H9 (cell line): ENCODE measurements around the gene CPB1. TPM values are rescaled to one million over a fixed set of nuclear protein-coding genes. Genes with fewer than 3 reads are reported as not detected.

Source experiments
- DNase-seq: peaks from one replicate; pipeline ENCODE4 v3.0.0-alpha.2; 2017
- H2AFZ ChIP-seq: one replicate; pipeline ENCODE4 v1.6.1; 2013; ENCODE audit warnings: mild to moderate bottlenecking, low read length, control low read depth, moderate library complexity
- H2AK5ac ChIP-seq: 2 replicates; pipeline ENCODE4 v1.6.1; 2013; ENCODE audit warnings: low read length, control low read depth, mixed read lengths; ENCODE audit not compliant: insufficient read length
- H2BK120ac ChIP-seq: one replicate; pipeline ENCODE4 v1.6.1; 2013; ENCODE audit warnings: low read depth, mild to moderate bottlenecking, low read length, control low read depth, inconsistent platforms; ENCODE audit not compliant: poor library complexity, severe bottlenecking
- H2BK12ac ChIP-seq: 2 replicates; pipeline ENCODE4 v1.6.1; 2013; ENCODE audit warnings: low read length, control low read depth, mixed read lengths, low read depth; ENCODE audit not compliant: insufficient read length
- H2BK15ac ChIP-seq: 2 replicates; pipeline ENCODE4 v1.6.1; 2013; ENCODE audit warnings: low read depth, low read length, control low read depth
- H2BK20ac ChIP-seq: one replicate; pipeline ENCODE4 v1.6.1; 2013; ENCODE audit warnings: low read depth, mild to moderate bottlenecking, low read length, control low read depth, inconsistent platforms; ENCODE audit not compliant: poor library complexity, severe bottlenecking
- H2BK5ac ChIP-seq: 2 replicates; pipeline ENCODE4 v1.6.1; 2013; ENCODE audit warnings: low read length, control low read depth, mixed read lengths; ENCODE audit not compliant: insufficient read length
- H3K14ac ChIP-seq: 2 replicates; pipeline ENCODE4 v1.6.1; 2013; ENCODE audit warnings: low read length, control low read depth; ENCODE audit not compliant: insufficient read depth
- H3K18ac ChIP-seq: 2 replicates; pipeline ENCODE4 v1.6.1; 2013; ENCODE audit warnings: low read depth, mild to moderate bottlenecking, mixed read lengths, low read length, control low read depth; ENCODE audit not compliant: insufficient read length
- H3K23ac ChIP-seq: 2 replicates; pipeline ENCODE4 v1.6.1; 2013; ENCODE audit warnings: low read length, control low read depth, mixed read lengths, low read depth; ENCODE audit not compliant: insufficient read length
- H3K23me2 ChIP-seq: 2 replicates; pipeline ENCODE4 v1.6.1; 2013; ENCODE audit warnings: low read depth, mild to moderate bottlenecking, mixed read lengths, low read length, control low read depth; ENCODE audit not compliant: insufficient read length, poor library complexity, severe bottlenecking
- H3K27ac ChIP-seq: 2 replicates; pipeline ENCODE4 v1.5.1; 2013; ENCODE audit warnings: low read length, control low read depth, mixed read lengths, low read depth; ENCODE audit not compliant: insufficient read length
- H3K27me3 ChIP-seq: 2 replicates; pipeline ENCODE4 v1.6.1; 2013; ENCODE audit warnings: low read length, control low read depth, inconsistent platforms; ENCODE audit not compliant: insufficient read depth
- H3K4ac ChIP-seq: 2 replicates; pipeline ENCODE4 v1.6.1; 2013; ENCODE audit warnings: low read depth, mild to moderate bottlenecking, control low read depth, inconsistent platforms, low read length, moderate library complexity
- H3K4me1 ChIP-seq: 2 replicates; pipeline ENCODE4 v1.6.1; 2013; ENCODE audit warnings: low read length, control low read depth, inconsistent platforms; ENCODE audit not compliant: insufficient read depth
- H3K4me2 ChIP-seq: 2 replicates; pipeline ENCODE4 v1.6.1; 2013; ENCODE audit warnings: low read length, control low read depth, mixed read lengths; ENCODE audit not compliant: insufficient read length, insufficient read depth
- H3K56ac ChIP-seq: 2 replicates; pipeline ENCODE4 v1.6.1; 2013; ENCODE audit warnings: low read depth, mild to moderate bottlenecking, mixed read lengths, low read length, control low read depth; ENCODE audit not compliant: insufficient read length
- H3K79me1 ChIP-seq: 2 replicates; pipeline ENCODE4 v1.6.1; 2013; ENCODE audit warnings: low read depth, mild to moderate bottlenecking, moderate library complexity, low read length, control low read depth, inconsistent platforms; ENCODE audit not compliant: insufficient read depth, poor library complexity, severe bottlenecking
- H3K79me2 ChIP-seq: 2 replicates; pipeline ENCODE4 v1.6.1; 2013; ENCODE audit warnings: low read length, control low read depth, inconsistent platforms; ENCODE audit not compliant: insufficient read depth
- H3K9ac ChIP-seq: 2 replicates; pipeline ENCODE4 v1.6.1; 2013; ENCODE audit warnings: low read length, control low read depth, mixed read lengths; ENCODE audit not compliant: insufficient read length; ENCODE audit errors: extremely low read depth
- H3K9me3 ChIP-seq: one replicate; pipeline ENCODE4 v1.6.1; 2013; ENCODE audit warnings: low read depth, low read length, inconsistent platforms; ENCODE audit not compliant: control insufficient read depth
- H3T11ph ChIP-seq: one replicate; pipeline ENCODE4 v1.6.1; 2013; ENCODE audit warnings: mild to moderate bottlenecking, low read length, control low read depth, inconsistent platforms
- H4K20me1 ChIP-seq: one replicate; pipeline ENCODE4 v1.6.1; 2013; ENCODE audit not compliant: control insufficient read depth, insufficient read length, insufficient read depth
- H4K5ac ChIP-seq: 2 replicates; pipeline ENCODE4 v1.6.1; 2013; ENCODE audit warnings: low read depth, mild to moderate bottlenecking, mixed read lengths, low read length, control low read depth; ENCODE audit not compliant: insufficient read length
- H4K8ac ChIP-seq: replicated peaks from 2 replicates; pipeline ENCODE4 v1.6.1; 2013; ENCODE audit warnings: low read length, control low read depth, mixed read lengths, low read depth; ENCODE audit not compliant: insufficient read length
- H4K91ac ChIP-seq: 2 replicates; pipeline ENCODE4 v1.6.1; 2013; ENCODE audit warnings: low read depth, mild to moderate bottlenecking, moderate library complexity, mixed read lengths, low read length, control low read depth; ENCODE audit not compliant: insufficient read length
- H3K27ac Mint-ChIP-seq, 3 experiments: 2 replicates in 2 of 3; 3 replicates in 1 of 3; pipeline ENCODE4 v1.8.0; 2020 to 2021; ENCODE audit warnings: mixed read lengths in 3 of 3, mild to moderate bottlenecking in 1 of 3, moderate library complexity in 1 of 3
- H3K27me3 Mint-ChIP-seq: 2 replicates; pipeline ENCODE4 v1.8.0; 2021; ENCODE audit warnings: low read depth, mild to moderate bottlenecking, moderate library complexity, mixed read lengths
- H3K36me3 Mint-ChIP-seq, 3 experiments: 2 replicates in 2 of 3; 3 replicates in 1 of 3; pipeline ENCODE4 v1.8.0; 2020 to 2021; ENCODE audit warnings: low read depth in 3 of 3, mixed read lengths in 3 of 3; ENCODE audit not compliant: insufficient read depth in 1 of 3
- H3K4me1 Mint-ChIP-seq, 2 experiments: 2 replicates each; pipeline ENCODE4 v1.8.0; 2020; ENCODE audit warnings: mixed read lengths in 2 of 2
- H3K4me3 Mint-ChIP-seq, 2 experiments: 2 replicates in 1 of 2; 3 replicates in 1 of 2; pipeline ENCODE4 v1.8.0; 2020 to 2021; ENCODE audit warnings: mild to moderate bottlenecking in 2 of 2, mixed read lengths in 2 of 2, moderate library complexity in 1 of 2
- H3K9me3 Mint-ChIP-seq, 2 experiments: 2 replicates in 1 of 2; 3 replicates in 1 of 2; pipeline ENCODE4 v1.8.0; 2020; ENCODE audit warnings: mild to moderate bottlenecking in 2 of 2, mixed read lengths in 2 of 2, moderate library complexity in 1 of 2
- CTCF ChIP-seq: fragments of 200-600 bp; sonication (generic); conservative IDR thresholded peaks from 3 replicates; pipeline ENCODE4 v1.8.0; 2021; ENCODE audit warnings: antibody characterized with exemption, mild to moderate bottlenecking
- WGBS: extraction: QIAGEN DNeasy Blood & Tissue Kit; methylation state at CpG from one replicate; pipeline ENCODE4 v1.1.7; 2013; ENCODE audit warnings: missing lambda C conversion rate, low lambda C conversion rate, mixed read lengths; ENCODE audit not compliant: insufficient read length; ENCODE audit errors: extremely low coverage; 5-methylcytosine and 5-hydroxymethylcytosine counted together
- total RNA-seq: library from RNA; stranded (reverse); gene quantifications from 2 replicates; pipeline ENCODE4 v1.2.1, GENCODE V29; 2021

The CPB1 gene
- total RNA-seq, 1 experiment from 2014 or later = not detected

GRCh38 chr3:148789906-148790305, 37.7 kb upstream of the CPB1 start:
- no CpG with 5 or more reads among the region's 2 CpGs for WGBS
- Histone ChIP-seq H4K8ac (no peak overlapping the region), H3K9ac (no peak overlapping the region), H3K4ac (no peak overlapping the region), H3K23ac (no peak overlapping the region), H3K56ac (no peak overlapping the region), H2BK12ac (no peak overlapping the region), H3K14ac (no peak overlapping the region), H3K79me1 (no peaks in the 10 kb centered on the region), H2BK20ac (no peak overlapping the region), H2BK120ac (no peak overlapping the region), H2BK15ac (no peak overlapping the region), H3K4me2 (no peak overlapping the region), H3K79me2 (no peaks in the 10 kb centered on the region), H2AK5ac (no peak overlapping the region), H2BK5ac (no peak overlapping the region), H4K91ac (no peak overlapping the region), H4K20me1 (no peaks in the 10 kb centered on the region), H3K9me3 (no peaks in the 10 kb centered on the region), H3T11ph (no peak overlapping the region), H2AFZ (no peak overlapping the region), H3K27ac (no peak overlapping the region), H3K18ac (no peak overlapping the region), H4K5ac (no peak overlapping the region), H3K23me2 (no peaks in the 10 kb centered on the region), H3K27me3 (no peaks in the 10 kb centered on the region), H3K4me1 (0 out of 2 replicates have a peak, but pooled peaks cover 3% of the 10 kb centered on the region)
- H3K4me1 Mint-ChIP-seq = peaks cover 14 to 17% of the 10 kb centered on the region in 2 experiments
- H3K27me3 Mint-ChIP-seq = no peaks in the 10 kb centered on the region
- DNase-seq = no peak
- H3K4me3 Mint-ChIP-seq = no peak overlapping the region
- no peak overlapping the region; a peak in 1 of 7 replicates for H3K27ac Mint-ChIP-seq
- peaks cover 4 to 16% of the 10 kb centered on the region in 2 experiments; a peak in 4 of 5 replicates for H3K9me3 Mint-ChIP-seq
- TF ChIP-seq CTCF = no peak
- peaks cover 0 to 16% (median 0%) of the 10 kb centered on the region in 3 experiments; a peak in 2 of 7 replicates for H3K36me3 Mint-ChIP-seq
